ENCODE results near the gene TREX2. TPM values are rescaled to one million over a fixed set of nuclear protein-coding genes. Genes with fewer than 3 reads are reported as not detected.

Gene TREX2
- total RNA-seq, 5 donors from 2014 or later (not counting 1 experiment from before 2014, with no cell fraction given), result 2.4 to 6.3 (median 5.4) TPM

GRCh38 chrX:153397256-153397960 is 48.4 kb downstream of the TREX2 start:
- Mint-ChIP-seq H3K27ac (no peak overlapping the region), H3K4me3 (no peak overlapping the region), H3K27me3 (peaks cover 0 to 11% of the 10 kb centered on the region in 2 donors), H3K36me3 (no peaks in the 10 kb centered on the region), H3K9me3 (no peaks in the 10 kb centered on the region), H3K4me1 (peaks cover 0 to 3% (median 0%) of the 10 kb centered on the region in 3 donors)
- WGBS (ENCODE audit: insufficient coverage), result 91% methylated on average over 20 of the region's 27 CpGs
- ATAC-seq (replicated peaks in 1 of 4) (no peak), DNase-seq (no peak)
- Histone ChIP-seq H3K27ac (ENCODE audit: low read length) (no peak overlapping the region), H3K4me1 (ENCODE audit: control insufficient read depth in 1 of 2, extremely low read depth in 1 of 2, insufficient read depth in 2 of 2, low read length in 2 of 2) (peaks cover 0 to 3% of the 10 kb centered on the region in 2 experiments), H3K9me3 (no peaks in the 10 kb centered on the region), H3K4me3 (ENCODE audit: control insufficient read depth in 1 of 2, extremely low read depth in 1 of 2, low read length in 1 of 2) (no peak overlapping the region), H3K36me3 (ENCODE audit: control insufficient read depth in 2 of 2, extremely low read depth in 1 of 2, insufficient read depth in 1 of 2, low read length in 1 of 2) (no peaks in the 10 kb centered on the region), H3K27me3 (replicated peaks in 1 of 2; ENCODE audit: control insufficient read depth in 2 of 2, extremely low read depth in 1 of 2, insufficient read depth in 2 of 2, low read length in 1 of 2) (peaks cover 0 to 3% of the 10 kb centered on the region in 2 experiments)
- ChIA-PET CTCF (no interaction called here), POLR2A (no interaction called here)

DNA sequence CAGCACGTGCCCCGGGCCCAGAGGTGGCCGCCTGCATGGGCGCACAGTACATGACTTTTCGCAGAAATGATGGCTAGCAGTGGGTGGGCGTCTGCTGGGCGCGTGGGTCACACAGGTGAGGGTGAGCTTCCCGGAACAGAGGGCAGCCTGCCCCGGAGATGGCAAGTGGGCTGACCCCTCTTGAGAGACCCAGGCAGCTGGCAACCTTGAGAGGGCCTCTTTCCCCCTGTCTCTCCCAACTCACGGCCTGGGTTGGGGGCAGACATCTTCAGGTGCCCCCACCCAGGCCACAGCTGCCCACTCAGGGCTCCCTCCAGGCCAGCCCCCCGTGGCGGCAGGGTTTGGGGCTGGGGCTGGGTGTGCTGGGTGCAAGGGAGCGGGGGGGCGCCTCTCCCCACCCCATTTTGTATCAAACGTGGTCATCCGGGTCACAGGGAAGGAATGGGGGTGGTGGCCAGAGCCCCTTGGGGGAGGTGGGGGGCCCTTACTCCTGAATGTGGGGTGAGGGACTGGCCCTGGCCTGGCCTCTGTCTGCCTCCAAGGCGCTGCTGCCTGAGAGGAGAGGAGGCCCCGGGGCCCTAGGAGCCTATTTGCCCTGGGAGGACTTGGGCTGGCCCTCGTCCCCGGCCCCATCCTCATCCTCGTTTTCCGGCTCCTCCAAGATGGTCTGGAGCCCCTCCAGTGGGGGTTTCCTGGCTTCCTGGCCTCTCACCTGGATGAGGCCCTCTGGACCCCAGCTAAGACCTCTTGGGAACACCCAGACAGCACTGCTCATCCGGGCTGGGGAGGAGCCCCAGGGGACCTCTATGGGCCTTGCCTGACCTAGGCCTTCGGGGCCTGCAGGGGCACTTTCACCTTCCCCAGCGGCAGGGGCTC is 49.3 kb downstream of the TREX2 start:
- Histone ChIP-seq H3K9me3 (no peaks in the 10 kb centered on the region), H3K4me3 (ENCODE audit: control insufficient read depth in 1 of 2, extremely low read depth in 1 of 2, low read length in 1 of 2) (no peak overlapping the region), H3K27ac (ENCODE audit: low read length) (no peak overlapping the region), H3K27me3 (replicated peaks in 1 of 2; ENCODE audit: control insufficient read depth in 2 of 2, extremely low read depth in 1 of 2, insufficient read depth in 2 of 2, low read length in 1 of 2) (peaks cover 0 to 3% of the 10 kb centered on the region in 2 experiments), H3K4me1 (ENCODE audit: control insufficient read depth in 1 of 2, extremely low read depth in 1 of 2, insufficient read depth in 2 of 2, low read length in 2 of 2) (peaks cover 0 to 3% of the 10 kb centered on the region in 2 experiments), H3K36me3 (ENCODE audit: control insufficient read depth in 2 of 2, extremely low read depth in 1 of 2, insufficient read depth in 1 of 2, low read length in 1 of 2) (no peaks in the 10 kb centered on the region)
- POLR2A ChIA-PET, result no interaction called here
- Mint-ChIP-seq H3K27ac (no peak overlapping the region), H3K4me3 (no peak overlapping the region), H3K9me3 (no peaks in the 10 kb centered on the region), H3K27me3 (peaks cover 0 to 11% of the 10 kb centered on the region in 2 donors), H3K4me1 (peaks cover 0 to 3% (median 0%) of the 10 kb centered on the region in 3 donors), H3K36me3 (no peaks in the 10 kb centered on the region)
- DNase-seq (no peak), ATAC-seq (replicated peaks in 1 of 4) (peak in 1 of 4 experiments; percentile 32)
- CTCF ChIA-PET, result no interaction called here
- 80% methylated on average over 4 of the region's 26 CpGs for WGBS (ENCODE audit: insufficient coverage)

DNA sequence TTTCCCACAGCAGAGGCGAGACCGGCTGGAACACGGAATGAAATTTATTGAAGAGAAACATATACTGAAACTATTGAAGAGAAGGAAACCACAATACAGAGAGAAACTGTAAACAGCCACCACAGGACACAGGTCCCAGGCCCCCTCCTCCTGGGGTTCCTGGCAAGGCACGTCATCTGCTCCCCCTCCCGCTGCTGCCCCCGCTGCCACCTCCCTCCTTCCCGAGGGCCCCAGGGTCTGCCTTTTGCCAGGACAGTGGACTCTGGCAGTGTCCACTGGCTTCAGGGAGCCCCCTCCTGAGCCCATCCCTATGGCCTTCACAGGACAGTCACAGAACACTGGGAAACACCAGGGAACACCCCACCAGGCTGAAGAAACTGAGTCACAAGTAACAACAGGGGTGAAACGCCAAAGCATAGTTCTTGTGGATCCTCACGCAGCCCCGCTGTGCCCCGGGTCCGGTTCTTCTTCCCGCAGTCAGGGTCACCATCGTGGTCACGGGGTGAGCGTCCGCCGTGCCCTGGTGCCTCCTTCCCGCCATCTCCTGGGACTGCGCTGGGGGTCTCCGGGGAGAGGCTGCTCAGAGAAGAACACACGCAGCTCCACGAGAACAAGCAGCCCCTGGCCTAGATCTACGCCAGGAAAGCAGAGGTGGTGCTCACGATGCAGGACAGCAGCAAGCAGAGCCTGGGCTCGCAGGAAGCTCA is 50.1 kb downstream of the TREX2 start:
- H3K4me3 ChIP-seq (ENCODE audit: control insufficient read depth in 1 of 2, extremely low read depth in 1 of 2, low read length in 1 of 2), result no peak overlapping the region
- ATAC-seq (replicated peaks in 1 of 4) (no peak), DNase-seq (no peak)
- CTCF ChIA-PET, result no interaction called here
- POLR2A ChIA-PET, result no interaction called here
- H3K4me1 Mint-ChIP-seq, result peaks cover 0 to 3% (median 0%) of the 10 kb centered on the region in 3 donors
- H3K27ac Mint-ChIP-seq, result no peak overlapping the region
- H3K4me1 ChIP-seq (ENCODE audit: control insufficient read depth in 1 of 2, extremely low read depth in 1 of 2, insufficient read depth in 2 of 2, low read length in 2 of 2), result peaks cover 0 to 3% of the 10 kb centered on the region in 2 experiments
- H3K4me3 Mint-ChIP-seq, result no peak overlapping the region
- H3K9me3 ChIP-seq, result no peaks in the 10 kb centered on the region
- no peaks in the 10 kb centered on the region for H3K9me3 Mint-ChIP-seq
- WGBS (ENCODE audit: insufficient coverage), result 61% methylated on average over 18 of the region's 26 CpGs
- H3K27me3 Mint-ChIP-seq, result peaks cover 0 to 8% of the 10 kb centered on the region in 2 donors
- H3K36me3 Mint-ChIP-seq, result no peaks in the 10 kb centered on the region
- no peak overlapping the region for H3K27ac ChIP-seq (ENCODE audit: low read length)
- no peaks in the 10 kb centered on the region for H3K36me3 ChIP-seq (ENCODE audit: control insufficient read depth in 2 of 2, extremely low read depth in 1 of 2, insufficient read depth in 1 of 2, low read length in 1 of 2)
- H3K27me3 ChIP-seq (replicated peaks in 1 of 2; ENCODE audit: control insufficient read depth in 2 of 2, extremely low read depth in 1 of 2, insufficient read depth in 2 of 2, low read length in 1 of 2), result peaks cover 0 to 3% of the 10 kb centered on the region in 2 experiments

DNA sequence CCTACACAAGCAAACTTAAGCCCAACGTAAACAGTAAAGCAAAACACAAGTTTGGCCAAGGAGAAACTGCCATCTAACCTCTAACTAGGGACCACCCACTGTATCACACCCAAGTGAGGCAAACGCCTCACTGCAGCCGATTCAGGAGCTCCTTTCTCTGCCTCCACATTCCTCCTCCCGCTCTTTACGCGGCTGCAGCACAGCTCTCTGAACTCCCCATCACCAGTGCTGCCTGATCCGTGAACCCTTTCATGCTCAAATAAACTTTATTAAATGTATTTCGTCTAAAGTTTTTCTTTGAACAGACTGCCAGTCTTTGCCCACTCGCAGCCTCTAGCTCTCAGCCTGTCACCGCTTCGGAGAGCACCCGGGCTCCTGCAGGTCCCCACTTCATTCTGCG is 51.2 kb downstream of the TREX2 start:
- H3K36me3 Mint-ChIP-seq, result no peaks in the 10 kb centered on the region
- H3K4me3 Mint-ChIP-seq, result no peak overlapping the region
- H3K9me3 Mint-ChIP-seq, result no peaks in the 10 kb centered on the region
- H3K27me3 Mint-ChIP-seq, result peaks cover 0 to 8% of the 10 kb centered on the region in 2 donors
- H3K27me3 ChIP-seq (replicated peaks in 1 of 2; ENCODE audit: control insufficient read depth in 2 of 2, extremely low read depth in 1 of 2, insufficient read depth in 2 of 2, low read length in 1 of 2), result peaks cover 0 to 3% of the 10 kb centered on the region in 2 experiments
- H3K4me1 Mint-ChIP-seq, result peaks cover 0 to 3% (median 0%) of the 10 kb centered on the region in 3 donors
- no peak overlapping the region for H3K27ac Mint-ChIP-seq
- WGBS (ENCODE audit: insufficient coverage), result 60% methylated on average over 1 of the region's 13 CpGs
- no peaks in the 10 kb centered on the region for H3K36me3 ChIP-seq (ENCODE audit: control insufficient read depth in 2 of 2, extremely low read depth in 1 of 2, insufficient read depth in 1 of 2, low read length in 1 of 2)
- no peaks in the 10 kb centered on the region for H3K9me3 ChIP-seq
- ChIA-PET POLR2A (no interaction called here), CTCF (no interaction called here)
- no peak overlapping the region for H3K27ac ChIP-seq (ENCODE audit: low read length)
- no peaks in the 10 kb centered on the region for H3K4me1 ChIP-seq (ENCODE audit: control insufficient read depth in 1 of 2, extremely low read depth in 1 of 2, insufficient read depth in 2 of 2, low read length in 2 of 2)
- no peak overlapping the region for H3K4me3 ChIP-seq (ENCODE audit: control insufficient read depth in 1 of 2, extremely low read depth in 1 of 2, low read length in 1 of 2)
- ATAC-seq (replicated peaks in 1 of 4) (no peak), DNase-seq (no peak)

Other genes starting within 250 kb of the TREX2 start
- not detected for gene PNMA6F, start 124.3 kb downstream of the TREX2 start, total RNA-seq
- gene ZNF275, start 111.9 kb downstream of the TREX2 start, total RNA-seq, result 10 to 100 TPM; 14.4 to 17.6 (median 17.0) TPM
- not detected for gene PNMA6E, start 44.7 kb downstream of the TREX2 start, total RNA-seq
- gene ZFP92, start 34.6 kb downstream of the TREX2 start, total RNA-seq, result 1 to 10 TPM in 3 of 5 donors, under 1 TPM in 2; 0.60 to 1.4 (median 1.2) TPM
- gene HAUS7, start 24.5 kb upstream of the TREX2 start, total RNA-seq, result 10 to 100 TPM; 30.7 to 58.4 (median 48.6) TPM
- under 1 TPM in 3 of 5 donors, not detected in 2; 0.25 to 0.70 (median 0.30) TPM for gene BGN, start 48.9 kb upstream of the TREX2 start, total RNA-seq
- gene ATP2B3, start 71.6 kb upstream of the TREX2 start, total RNA-seq, result under 1 TPM in 1 of 5 donors, not detected in 4; 0.13 TPM
- gene CCNQ, start 153.1 kb upstream of the TREX2 start, total RNA-seq, result 10 to 100 TPM; 12.5 to 29.8 (median 25.5) TPM
- gene DUSP9, start 201.1 kb upstream of the TREX2 start, total RNA-seq, result under 1 TPM in 2 of 5 donors, not detected in 3; 0.13 to 0.19 TPM
- 1 to 10 TPM in 1 of 5 donors, not detected in 4; 1.0 TPM for gene PNCK, start 227.8 kb upstream of the TREX2 start, total RNA-seq
- 1 to 10 TPM in 4 of 5 donors, under 1 TPM in 1; 0.89 to 2.3 (median 1.9) TPM for gene SLC6A8, start 241.9 kb upstream of the TREX2 start, total RNA-seq

Data from T-cell (primary cell).